ENCODE results near the gene AUTS2.

The AUTS2 gene

GRCh38 chr7:70008466-70008865 lies 410.2 kb downstream of the AUTS2 start:
- DNase-seq: no peak
- Histone ChIP-seq H3K27ac (no peak overlapping the region), H3K36me3 (no peaks in the 10 kb centered on the region), H3K4me3 (ENCODE audit: low read depth, low read length) (no peak overlapping the region), H3K27me3 (ENCODE audit: insufficient read depth, low read depth, severe bottlenecking) (no peaks in the 10 kb centered on the region), H3K9me3 (ENCODE audit: severe bottlenecking) (no peaks in the 10 kb centered on the region)
- TF ChIP-seq, protein P1, sequence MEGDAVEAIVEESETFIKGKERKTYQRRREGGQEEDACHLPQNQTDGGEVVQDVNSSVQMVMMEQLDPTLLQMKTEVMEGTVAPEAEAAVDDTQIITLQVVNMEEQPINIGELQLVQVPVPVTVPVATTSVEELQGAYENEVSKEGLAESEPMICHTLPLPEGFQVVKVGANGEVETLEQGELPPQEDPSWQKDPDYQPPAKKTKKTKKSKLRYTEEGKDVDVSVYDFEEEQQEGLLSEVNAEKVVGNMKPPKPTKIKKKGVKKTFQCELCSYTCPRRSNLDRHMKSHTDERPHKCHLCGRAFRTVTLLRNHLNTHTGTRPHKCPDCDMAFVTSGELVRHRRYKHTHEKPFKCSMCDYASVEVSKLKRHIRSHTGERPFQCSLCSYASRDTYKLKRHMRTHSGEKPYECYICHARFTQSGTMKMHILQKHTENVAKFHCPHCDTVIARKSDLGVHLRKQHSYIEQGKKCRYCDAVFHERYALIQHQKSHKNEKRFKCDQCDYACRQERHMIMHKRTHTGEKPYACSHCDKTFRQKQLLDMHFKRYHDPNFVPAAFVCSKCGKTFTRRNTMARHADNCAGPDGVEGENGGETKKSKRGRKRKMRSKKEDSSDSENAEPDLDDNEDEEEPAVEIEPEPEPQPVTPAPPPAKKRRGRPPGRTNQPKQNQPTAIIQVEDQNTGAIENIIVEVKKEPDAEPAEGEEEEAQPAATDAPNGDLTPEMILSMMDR (IDR thresholded peaks at IDR 0.05; ENCODE audit: low read depth, low read length): no peak

GRCh38 chr7:70014472-70015177 lies 416.4 kb downstream of the AUTS2 start:
- Histone ChIP-seq H3K9me3 (ENCODE audit: severe bottlenecking) (no peaks in the 10 kb centered on the region), H3K4me3 (ENCODE audit: low read depth, low read length) (no peak overlapping the region), H3K27ac (no peak overlapping the region), H3K36me3 (no peaks in the 10 kb centered on the region), H3K27me3 (ENCODE audit: insufficient read depth, low read depth, severe bottlenecking) (no peaks in the 10 kb centered on the region)
- TF ChIP-seq, protein P1 (IDR thresholded peaks at IDR 0.05; ENCODE audit: low read depth, low read length): no peak
- DNase-seq: no peak

- Histone ChIP-seq H3K36me3 (no peaks in the 10 kb centered on the region), H3K27me3 (ENCODE audit: insufficient read depth, low read depth, severe bottlenecking) (no peaks in the 10 kb centered on the region), H3K9me3 (ENCODE audit: severe bottlenecking) (no peaks in the 10 kb centered on the region), H3K27ac (no peak overlapping the region), H3K4me3 (ENCODE audit: low read depth, low read length) (no peak overlapping the region)
- TF ChIP-seq, protein P1 (IDR thresholded peaks at IDR 0.05; ENCODE audit: low read depth, low read length): no peak
- DNase-seq: no peak
Measured at GRCh38 chr7:70015353-70015752, 417.1 kb downstream of the AUTS2 start.

DNA sequence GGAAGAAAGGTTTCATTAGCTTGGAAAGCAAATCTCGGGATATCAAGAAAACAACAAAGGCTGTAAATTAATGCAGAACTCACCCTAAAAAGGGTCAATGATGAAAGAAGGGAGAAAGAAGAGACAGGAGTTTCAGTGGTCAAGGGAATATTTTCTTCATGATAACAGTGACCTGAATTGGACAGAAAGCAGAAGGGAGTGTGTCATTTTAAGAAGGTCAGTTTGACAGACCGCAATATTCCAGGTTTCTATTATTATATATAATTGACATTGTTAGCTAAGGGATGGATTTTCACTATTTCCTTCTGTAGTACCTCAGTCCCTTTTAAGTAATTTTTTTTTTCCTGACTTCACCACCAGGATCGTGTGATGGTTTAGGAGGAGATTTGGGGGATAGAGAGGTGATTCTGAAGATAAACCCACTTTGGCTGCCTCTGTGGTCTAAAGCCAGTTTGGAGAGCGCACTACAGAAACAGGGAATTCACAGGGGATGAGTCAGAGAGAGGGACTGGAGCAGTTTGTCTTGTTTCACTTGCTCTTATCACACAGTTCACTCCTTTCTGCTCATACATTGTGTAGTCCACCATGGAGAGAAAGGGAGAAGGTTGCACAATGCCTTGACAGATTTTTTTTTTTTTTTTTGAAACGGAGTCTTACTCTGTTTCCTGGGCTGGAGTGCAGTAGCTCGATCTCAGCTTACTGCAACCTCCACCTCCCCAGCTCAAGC lies 417.9 kb downstream of the AUTS2 start:
- TF ChIP-seq, protein P1 (IDR thresholded peaks at IDR 0.05; ENCODE audit: low read depth, low read length): no peak
- H3K4me3 ChIP-seq (ENCODE audit: low read depth, low read length): no peak overlapping the region
- no peaks in the 10 kb centered on the region for H3K36me3 ChIP-seq
- H3K27me3 ChIP-seq (ENCODE audit: insufficient read depth, low read depth, severe bottlenecking): no peaks in the 10 kb centered on the region
- H3K27ac ChIP-seq: no peak overlapping the region
- DNase-seq: no peak
- peaks cover 2% of the 10 kb centered on the region for H3K9me3 ChIP-seq (ENCODE audit: severe bottlenecking)

DNA sequence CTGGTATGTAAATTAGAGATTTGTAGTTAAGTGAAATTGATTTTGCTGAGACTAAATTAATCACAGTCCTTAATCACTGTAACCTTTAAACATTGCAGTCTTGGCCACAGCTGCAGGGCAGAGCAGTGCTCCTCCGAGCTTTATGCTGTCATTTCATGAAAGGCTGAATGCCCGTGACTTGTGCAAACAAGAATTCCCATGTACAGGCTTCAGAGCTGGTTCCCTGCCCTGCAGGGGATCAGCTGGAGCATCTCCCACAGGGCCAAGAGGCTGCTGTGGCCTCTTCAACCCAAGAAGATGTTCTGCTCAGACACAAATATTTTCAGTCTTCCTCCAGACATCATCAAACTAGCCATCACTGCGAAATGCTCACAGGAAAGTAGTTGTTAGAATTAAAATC lies 419.1 kb downstream of the AUTS2 start:
- TF ChIP-seq, protein P1 (IDR thresholded peaks at IDR 0.05; ENCODE audit: low read depth, low read length): no peak
- H3K36me3 ChIP-seq: no peaks in the 10 kb centered on the region

More for the DNA sequence above, 419.1 kb downstream of the AUTS2 start:
- H3K27me3 ChIP-seq (ENCODE audit: insufficient read depth, low read depth, severe bottlenecking): no peaks in the 10 kb centered on the region
- peaks cover 2% of the 10 kb centered on the region for H3K9me3 ChIP-seq (ENCODE audit: severe bottlenecking)
- H3K4me3 ChIP-seq (ENCODE audit: low read depth, low read length): no peak overlapping the region
- no peak overlapping the region for H3K27ac ChIP-seq
- no peak for DNase-seq
